ENCODE data around the gene DDR2.

DNA sequence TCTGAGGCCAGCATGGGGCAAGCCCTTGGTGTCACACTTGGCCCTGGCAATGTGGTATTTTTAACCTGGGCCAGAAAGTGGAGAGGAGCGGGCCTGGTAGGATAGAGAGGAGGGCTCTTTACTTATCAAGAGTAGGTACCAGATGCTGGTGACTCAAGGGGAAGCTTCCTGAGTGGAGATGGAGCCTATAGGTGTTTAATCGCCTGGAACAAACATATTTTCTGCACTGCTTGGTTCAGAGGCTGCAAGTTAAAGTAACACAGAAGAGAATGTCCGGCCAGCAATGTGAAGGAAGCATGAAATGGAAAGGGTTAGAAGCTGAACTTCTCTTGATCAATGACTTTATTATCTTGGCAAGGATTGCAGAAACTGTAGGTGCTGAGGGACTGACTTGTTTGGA lies 74.3 kb downstream of the DDR2 start:
- TF ChIP-seq, protein P1, sequence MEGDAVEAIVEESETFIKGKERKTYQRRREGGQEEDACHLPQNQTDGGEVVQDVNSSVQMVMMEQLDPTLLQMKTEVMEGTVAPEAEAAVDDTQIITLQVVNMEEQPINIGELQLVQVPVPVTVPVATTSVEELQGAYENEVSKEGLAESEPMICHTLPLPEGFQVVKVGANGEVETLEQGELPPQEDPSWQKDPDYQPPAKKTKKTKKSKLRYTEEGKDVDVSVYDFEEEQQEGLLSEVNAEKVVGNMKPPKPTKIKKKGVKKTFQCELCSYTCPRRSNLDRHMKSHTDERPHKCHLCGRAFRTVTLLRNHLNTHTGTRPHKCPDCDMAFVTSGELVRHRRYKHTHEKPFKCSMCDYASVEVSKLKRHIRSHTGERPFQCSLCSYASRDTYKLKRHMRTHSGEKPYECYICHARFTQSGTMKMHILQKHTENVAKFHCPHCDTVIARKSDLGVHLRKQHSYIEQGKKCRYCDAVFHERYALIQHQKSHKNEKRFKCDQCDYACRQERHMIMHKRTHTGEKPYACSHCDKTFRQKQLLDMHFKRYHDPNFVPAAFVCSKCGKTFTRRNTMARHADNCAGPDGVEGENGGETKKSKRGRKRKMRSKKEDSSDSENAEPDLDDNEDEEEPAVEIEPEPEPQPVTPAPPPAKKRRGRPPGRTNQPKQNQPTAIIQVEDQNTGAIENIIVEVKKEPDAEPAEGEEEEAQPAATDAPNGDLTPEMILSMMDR (conservative IDR thresholded peaks at IDR 0.05; ENCODE audit: low read length), result no peak
- TF ChIP-seq EZH2phosphoT487 (IDR thresholded peaks at IDR 0.05; ENCODE audit: borderline replicate concordance, low read depth, low read length), result no peak

Data from OCI-LY7 (cell line).